ENCODE data around the gene ZNF536.
"Not testable (repeated sequence)": the region's sequence is repeated elsewhere in the genome, so short reads cannot be mapped to it uniquely, and the experiment has no call there.

ZNF536 gene

DNA sequence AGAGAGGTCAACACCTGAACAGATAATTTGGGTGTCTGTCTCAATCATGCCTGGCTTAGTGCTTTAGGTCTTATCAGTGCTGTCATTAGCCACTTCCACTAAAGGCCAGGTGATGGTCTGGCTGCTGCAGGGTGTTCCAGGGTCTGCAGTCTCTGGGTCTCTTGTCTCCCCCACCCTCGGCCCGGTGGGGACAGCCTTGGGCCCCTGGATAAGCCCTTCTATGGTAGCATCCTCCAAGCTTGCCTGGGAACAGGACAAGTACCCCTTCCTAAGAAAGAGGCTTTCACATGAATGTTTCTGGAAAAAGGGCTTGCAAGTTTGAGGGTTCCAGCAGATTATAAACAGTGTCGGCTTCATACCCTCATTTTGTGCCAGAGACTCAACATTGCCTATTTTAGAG is 29.3 kb upstream of the ZNF536 start:
- no peak for DNase-seq

DNA sequence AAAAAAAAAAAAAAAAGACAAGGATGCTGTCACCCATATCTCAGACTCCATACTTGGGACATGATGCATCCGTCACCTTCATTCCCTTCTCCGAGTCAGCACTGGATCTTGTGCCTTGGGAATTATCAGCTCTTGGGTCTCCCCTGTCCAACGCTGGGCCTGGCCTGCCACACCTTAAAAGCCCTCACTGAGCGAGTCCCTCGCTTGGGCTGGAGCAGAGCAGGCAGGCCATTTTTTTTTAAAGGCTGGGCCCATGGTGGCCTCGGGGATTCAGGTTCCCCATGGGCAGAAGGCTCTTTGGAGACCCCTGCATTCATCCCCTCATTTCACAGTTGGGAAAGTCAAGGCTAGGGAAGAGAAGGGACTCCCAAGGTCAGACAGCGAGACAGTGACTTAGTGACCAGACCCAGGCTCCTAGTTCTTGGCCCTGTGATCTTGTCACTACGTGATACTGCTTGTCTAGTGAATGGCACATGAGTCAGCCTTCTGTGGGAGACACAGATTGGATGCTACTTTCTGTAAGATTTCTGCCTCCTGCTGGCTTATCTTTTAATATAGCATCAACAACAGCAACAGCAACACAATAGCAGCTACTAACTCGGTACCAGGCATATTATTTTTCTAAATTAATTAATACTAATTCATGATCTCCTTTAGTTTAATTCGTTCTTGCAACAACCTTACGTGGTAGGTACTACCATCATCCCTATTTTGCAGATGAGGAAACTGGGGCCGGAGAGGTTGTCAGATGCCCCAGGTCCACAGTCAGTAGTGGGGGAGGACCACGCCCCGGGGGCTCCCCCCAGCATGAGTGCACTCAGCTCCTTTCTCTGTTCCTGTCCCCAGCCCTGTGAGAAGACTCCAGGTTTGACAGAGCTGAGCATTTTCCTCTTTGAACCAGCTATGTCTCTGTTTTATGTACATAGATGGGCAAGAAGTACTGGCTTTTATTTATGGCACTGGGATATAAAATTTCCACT is 27.4 kb upstream of the ZNF536 start:
- no peak for DNase-seq

DNA sequence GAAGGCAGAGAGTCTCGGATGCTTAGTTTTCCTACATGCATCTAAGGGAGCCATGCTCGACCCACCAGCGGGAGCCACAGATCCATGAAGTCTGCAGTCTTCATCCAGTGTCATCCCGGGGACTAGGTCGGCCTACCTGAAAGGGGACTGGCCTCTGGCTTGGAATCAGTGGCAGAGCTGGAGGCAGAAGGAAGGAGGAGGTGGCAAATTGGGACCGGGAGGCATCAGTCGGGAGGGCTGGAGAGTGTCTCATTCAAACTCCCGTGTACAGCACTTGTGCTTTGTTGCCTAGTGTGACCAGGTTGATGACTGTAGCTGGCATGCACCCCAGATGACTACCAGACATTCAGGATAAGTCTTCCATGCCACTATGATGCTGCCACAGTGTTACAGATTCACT is 26.5 kb upstream of the ZNF536 start:
- no peak for DNase-seq

DNA sequence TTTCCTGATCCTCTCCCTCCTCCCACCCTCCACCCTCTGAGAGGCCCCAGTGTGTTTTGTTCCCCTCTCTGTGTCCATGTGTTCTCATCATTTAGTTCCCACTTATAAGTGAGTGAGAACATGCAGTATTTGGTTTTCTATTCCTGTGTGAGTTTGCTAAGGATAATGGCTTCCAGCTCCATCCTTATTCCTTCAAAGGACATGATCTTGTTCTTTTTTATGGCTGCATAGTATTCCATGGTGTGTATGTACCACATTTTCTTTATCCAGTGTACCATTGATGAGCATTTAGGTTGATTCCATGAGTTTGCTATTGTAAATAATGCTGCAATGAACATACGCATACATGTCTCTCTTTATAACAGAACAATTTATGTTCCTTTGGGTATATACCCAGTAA is 25.7 kb upstream of the ZNF536 start:
- not testable (repeated sequence) for DNase-seq

DNA sequence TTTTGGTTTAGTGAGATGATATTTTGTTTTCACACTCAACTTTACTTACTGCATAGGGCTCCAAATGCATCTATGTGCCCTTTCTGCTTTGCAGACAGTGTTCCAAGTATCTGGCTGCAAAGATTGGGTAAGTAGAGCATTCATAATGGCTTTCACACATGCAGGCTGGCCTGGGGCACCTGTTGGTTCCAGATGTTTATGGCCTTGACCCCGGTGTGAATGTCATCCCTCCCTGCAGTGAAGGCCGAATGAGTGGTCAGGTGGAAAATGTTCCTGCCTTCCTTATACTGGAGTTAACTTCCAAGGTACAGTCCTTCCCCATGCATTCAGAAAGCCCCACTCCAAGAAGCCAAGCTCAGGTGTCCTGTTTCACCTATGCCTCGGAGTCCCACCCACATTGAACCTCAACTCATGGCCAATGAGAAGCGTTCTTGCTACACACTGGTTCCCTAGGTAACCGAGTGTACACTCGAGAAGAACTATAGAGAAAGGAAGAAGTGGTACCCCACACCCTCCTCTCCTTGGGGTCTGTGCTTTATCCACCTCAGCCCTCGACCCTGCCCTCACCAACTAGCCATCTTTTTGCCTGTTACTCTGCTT is 23.0 kb upstream of the ZNF536 start:
- no peak for DNase-seq

DNA sequence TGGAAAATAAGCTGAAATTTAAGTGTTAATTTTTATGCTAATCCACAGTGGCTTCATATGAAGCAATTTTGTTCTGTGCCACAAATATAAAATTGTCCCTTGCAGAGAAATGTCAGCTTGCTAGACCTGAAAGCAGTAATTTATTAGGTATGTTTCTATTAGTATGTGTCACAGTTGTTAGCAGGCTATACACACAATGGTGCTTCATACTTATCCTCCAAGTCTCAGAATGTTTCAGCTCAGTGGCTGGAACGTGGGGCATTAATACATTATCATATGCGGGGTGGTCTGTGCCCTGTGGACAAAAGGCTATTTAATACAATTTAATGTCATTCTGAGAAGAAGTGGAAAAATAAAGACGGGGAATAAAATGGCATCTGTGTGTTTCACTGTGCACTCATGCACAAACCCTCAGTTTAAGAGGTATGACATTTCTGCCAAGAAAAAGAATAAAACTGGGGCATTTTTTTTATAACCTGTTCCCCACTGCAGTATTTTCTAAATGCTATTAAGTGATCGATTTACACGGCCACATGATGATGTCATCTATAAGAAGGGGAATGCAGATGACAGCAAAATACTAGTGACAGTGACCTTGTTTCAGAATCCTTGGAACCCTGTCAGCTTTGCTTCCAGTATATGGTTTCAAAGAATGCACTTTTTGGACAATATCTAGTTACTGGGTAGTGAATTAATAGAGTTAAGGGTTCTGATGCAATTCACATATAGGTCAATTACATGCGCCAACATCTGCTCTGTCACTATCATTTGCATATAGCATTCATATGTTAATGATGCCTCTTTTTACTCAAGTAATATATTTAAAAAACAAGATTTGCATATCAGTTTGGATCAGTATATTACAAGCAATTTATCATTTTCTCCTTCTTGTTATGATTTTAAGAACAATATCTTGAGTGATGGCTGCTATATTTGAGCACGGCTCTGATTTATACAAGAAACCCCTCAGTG is 21.2 kb upstream of the ZNF536 start:
- no peak for DNase-seq

DNA sequence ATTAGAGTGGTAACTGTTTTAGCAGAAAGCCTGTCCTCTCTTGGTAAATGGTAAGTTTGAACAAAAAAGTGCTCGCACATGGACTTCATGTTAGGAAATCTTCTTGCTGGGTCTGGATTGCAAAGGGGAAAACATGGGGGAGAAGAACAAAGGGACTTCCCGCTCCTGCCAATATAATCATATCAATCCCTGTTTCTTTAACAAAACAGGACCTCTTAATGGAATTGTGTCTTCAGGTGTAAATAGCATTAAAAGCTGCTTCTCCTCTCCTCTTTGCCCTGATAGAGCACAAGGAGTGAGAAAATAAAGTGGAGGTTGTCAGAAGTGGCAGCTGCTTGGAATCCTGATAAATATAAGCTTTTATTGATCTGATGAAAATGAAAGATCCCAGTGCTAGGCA is 20.4 kb upstream of the ZNF536 start:
- DNase-seq, result no peak

DNA sequence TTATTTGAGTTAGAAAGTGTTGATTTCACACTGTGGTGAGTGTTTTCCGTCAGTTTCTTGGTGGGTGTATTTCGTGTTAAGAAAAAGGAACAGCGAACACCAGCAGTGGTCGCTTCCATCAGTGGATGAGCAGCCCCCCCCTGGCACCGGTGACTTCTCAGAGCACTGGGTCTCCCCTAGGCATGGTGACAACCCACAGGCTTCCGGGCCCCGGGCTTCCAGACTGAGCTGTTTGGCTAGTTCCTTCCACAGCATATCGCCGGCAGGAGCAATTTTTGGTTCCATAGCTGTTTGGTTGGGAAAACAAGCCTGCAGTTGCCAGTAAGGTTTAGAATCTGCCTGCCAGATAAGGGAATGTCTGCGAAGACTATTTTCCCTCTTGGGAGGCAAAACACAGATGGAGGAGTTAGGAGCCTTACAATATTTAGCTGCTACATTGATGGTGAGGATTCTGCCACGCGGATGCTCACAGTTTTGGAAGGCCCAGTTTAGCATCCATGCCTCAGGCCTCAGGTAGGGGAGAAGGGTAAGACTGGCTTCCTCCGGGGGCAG is 18.7 kb upstream of the ZNF536 start:
- no peak for DNase-seq

DNA sequence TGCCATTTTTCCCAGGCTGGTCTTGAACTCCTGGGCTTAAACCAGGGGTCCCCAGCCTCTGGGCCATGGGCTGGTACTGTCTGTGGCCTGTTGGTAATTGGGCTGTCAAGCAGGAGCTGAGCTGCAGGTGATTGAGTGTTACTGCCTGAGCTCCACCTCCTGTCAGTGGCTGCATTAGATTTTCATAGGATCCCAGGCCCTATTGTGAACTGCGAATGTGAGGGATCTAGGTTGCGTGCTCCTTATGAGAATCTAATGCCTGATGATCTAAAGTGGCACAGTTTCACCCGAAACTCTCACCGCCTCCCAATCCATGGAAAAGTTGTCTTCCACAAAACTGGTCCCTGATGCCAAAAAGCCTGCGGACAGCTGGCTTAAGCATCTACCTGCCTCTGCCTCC is 16.6 kb upstream of the ZNF536 start:
- DNase-seq, result no peak

DNA sequence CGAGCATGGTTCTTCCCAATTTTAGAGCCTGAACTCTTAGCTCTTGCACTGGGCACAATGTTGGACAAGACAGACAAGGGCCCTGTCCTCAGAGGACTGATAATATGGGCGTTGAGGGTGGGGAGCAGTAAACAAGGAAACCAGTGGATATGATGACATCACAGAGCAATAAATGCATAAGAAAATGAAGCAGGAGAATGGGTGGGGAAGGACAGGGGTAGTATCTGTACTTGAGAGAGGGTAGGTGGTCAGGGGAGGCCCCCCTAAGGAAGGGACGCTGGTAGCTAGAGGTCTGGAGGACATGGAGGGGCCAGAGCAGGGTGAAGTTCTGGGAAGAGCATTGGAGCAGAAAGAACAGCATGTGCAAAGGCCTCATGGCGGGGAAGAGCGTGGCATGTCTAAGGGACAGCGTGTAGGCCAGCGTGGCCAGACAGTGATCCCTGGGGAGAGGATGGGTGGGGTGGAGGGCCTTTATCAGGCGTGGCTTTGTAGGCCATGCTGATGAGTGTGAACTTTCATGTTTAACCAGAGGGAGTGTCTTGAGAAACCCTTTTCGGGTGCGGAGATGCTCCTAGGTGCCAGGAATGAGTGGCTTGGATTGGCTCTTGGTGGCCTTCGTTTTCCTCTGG is 15.1 kb upstream of the ZNF536 start:
- DNase-seq, result no peak

DNA sequence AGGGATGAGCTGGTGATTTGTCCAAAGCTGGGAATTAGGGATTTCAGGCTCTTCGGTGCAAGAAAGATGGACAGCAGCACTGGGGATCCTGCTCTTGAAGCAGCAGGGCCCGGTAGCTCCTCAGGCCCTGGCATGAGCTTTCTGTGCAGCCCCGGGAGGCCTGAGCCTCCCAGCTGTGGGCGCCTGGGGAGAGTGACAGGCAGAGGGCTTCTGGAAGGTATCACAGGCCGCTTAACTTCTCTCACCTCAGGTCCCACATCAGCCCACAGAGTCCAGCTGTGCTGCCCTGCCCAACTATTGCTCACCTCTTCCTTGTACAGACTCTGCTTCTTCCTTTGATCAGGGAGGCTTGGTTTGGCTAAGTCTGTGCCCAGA is 14.6 kb upstream of the ZNF536 start:
- no peak for DNase-seq

DNA sequence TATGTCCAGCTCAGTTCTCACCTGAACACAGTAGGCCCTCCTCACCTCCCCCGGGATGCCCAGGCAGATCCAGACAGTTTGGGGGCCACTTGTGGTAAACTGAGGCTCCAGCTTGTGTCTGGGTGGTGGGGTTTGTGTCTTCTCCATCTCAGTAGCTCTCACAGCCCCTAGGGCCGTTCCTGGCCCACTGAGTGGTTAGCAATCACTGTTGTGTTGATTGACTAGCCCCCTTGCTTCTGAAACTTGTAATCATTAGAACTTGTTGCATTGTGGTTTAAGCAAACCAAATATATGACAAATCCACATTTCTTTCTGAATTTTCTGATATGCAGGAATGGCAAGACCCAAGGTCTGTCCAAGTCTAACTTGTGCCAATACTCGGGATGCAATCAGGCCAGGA is 13.9 kb upstream of the ZNF536 start:
- no peak for DNase-seq

DNA sequence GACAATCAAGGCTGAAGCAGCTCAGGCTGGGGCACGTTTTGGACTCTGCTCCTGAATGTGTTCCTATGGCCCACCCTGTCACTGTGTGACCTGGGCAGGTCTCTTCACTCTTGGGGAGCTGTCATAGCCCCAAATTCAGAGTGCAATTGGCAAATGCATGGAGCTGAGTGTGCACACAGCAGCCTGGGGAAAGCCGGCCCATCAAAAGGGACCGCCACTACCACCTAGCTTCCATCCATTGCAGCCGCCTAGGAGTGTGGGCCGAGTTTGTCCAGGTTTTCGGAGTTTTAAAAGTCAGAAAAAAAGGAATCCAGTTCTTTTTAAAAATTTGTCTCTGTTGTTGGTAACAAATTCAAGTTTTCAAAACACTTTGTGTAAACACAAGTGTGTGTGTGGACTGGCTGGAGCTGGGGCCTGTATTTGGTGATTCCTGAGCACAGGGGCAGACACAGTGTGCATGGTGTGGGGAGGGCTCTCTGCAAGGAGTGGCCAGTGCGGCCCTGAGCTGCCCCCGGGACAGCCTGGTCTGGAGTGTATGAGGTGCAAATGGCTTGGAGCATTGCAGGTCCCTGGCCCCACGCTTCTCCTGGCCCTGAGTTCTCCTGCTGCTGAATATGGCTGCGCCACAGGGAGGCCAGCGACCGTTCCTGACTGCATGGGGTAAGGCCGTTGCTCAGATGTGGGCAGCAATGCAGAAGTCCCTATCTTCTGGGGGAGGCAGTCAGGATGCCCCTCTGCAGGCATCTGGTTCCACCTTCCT is 13.2 kb upstream of the ZNF536 start:
- no peak for DNase-seq

DNA sequence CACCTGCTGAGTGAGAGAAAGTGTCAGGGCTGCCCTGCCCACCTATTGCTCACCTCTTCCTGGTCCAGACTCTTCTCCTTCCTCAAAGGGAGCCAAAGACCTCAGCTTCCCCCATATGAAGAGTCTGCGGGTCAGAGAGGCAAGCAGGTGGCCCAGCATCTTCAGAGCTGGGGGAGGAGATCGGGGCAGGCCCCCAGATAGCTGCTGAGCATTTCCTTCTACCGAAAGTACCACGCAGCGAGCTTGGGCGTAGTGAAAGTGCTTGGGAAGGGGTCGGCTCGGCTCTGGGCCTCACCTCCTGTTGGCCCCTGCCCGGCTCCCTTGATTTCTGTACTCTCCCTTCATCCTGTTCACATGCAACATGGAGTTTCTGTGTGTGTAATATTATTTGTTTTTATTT is 12.2 kb upstream of the ZNF536 start:
- DNase-seq, result no peak

DNA sequence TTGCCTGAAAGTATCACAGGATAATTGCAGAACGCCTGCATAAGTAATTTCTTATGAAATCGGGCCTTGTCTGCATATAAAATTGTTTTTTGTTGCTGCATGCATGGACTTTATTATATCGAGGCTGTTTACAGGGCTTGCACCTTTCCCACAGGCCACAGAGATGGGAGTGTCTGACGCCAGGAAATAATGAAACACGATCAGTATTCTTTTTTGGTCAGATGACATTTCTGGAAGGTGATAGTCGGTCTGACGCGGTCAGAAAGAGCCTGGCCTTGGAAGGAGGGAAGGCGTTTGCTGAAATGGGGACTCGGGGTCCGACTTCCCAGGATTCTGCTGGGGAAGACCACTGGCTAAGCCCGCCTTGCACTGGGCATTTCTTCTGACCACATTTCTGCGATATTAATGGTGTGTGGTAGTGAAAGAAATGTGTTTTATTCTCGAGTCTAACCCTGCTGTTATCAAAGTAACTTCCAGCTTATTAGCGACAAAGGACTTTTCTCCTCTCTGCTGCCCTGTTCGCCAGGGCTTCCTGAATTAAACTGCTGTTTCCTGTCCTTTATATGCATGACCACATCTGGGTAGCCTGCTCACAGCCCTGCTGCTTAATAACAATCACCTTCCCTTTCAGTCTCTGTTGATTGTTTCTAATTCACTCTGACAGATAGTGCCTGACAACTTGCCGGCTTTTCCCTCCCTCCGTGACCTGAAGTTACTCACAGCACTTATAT is 11.6 kb upstream of the ZNF536 start:
- DNase-seq, result no peak

DNA sequence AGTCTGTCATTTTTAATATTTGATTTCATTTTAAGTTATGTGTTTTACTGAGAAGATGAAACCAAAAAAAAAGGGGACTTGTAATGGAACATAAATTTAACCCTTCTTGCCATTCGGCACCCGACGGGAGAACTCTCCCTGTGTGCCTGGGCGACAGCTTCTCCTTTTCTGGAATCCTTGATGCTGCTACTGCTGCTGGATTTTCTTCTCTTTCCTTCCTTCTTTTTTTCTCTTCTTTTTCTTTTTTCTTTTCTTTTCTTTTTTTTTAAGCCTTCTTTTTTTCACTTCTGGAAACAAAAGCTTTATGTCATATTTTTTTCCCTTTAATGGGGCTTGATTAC is 11.1 kb upstream of the ZNF536 start:
- no peak for DNase-seq

DNA sequence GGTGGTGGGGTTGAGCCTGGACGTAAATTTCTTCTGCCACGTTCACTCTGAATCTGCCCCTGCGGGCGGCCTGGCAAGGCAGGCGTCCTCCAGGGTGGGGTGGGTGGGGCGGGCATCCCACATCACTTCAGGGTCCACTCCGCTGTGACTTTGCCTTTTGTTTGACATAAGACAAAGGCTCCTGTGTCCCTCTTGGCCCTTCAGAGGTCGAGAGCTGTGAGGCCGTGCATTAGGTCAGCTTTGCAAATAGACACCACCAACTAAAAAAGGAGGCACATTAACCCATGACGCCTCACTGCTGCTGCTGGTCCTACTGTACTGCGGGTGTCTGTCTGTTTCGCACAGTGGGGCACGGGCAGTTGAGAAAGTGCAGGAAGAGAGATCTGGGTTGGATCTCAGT is 10.5 kb upstream of the ZNF536 start:
- DNase-seq, result no peak

DNA sequence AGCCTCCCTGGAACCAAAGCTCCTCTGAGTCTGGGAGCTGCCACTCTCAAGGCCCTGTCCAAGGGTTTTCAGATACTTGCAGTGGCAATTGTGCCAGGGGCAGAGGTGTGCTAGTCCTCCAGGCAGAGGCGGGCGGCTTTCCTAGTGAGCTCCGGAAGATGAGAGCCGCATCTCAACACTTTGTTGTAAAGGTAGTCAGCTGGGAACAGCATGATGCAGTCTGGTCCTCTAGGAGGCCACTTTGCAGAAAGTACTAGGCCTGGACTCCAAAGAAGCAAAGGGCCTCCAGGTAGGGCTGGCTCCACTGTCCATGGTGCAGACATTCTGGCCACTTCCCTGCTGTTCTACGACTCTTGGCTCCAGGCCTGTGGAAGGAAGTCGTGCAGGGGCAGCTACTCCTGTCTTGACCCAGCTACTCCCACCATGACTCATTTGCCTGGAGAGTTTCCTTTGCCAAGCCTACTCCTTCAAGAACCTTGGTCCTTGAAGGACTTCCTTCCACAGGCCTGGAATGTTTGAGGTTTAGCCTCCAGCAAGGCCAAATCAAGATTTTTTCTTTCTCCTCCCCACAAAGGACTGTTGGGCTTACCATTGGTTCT is 9.9 kb upstream of the ZNF536 start:
- no peak for DNase-seq

DNA sequence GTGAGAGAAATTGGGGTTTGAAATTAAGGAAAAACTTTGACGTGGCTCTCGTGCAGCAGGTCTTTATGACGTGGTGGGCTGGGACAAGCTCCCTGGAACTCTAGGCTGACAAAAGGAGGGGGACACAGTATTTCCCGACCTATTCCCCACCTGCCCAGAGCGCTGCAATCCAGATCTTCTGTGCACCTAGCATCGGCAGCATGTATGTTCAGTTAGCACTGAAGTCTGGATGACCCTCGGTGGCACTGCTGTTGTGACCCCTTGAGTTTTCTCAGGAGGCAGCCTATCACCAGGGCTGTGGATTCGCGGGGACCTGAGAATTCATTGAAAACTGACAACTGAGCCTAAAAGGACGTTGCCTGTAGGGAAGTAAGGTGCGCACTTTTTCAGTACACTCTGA is 9.1 kb upstream of the ZNF536 start:
- DNase-seq, result no peak

DNA sequence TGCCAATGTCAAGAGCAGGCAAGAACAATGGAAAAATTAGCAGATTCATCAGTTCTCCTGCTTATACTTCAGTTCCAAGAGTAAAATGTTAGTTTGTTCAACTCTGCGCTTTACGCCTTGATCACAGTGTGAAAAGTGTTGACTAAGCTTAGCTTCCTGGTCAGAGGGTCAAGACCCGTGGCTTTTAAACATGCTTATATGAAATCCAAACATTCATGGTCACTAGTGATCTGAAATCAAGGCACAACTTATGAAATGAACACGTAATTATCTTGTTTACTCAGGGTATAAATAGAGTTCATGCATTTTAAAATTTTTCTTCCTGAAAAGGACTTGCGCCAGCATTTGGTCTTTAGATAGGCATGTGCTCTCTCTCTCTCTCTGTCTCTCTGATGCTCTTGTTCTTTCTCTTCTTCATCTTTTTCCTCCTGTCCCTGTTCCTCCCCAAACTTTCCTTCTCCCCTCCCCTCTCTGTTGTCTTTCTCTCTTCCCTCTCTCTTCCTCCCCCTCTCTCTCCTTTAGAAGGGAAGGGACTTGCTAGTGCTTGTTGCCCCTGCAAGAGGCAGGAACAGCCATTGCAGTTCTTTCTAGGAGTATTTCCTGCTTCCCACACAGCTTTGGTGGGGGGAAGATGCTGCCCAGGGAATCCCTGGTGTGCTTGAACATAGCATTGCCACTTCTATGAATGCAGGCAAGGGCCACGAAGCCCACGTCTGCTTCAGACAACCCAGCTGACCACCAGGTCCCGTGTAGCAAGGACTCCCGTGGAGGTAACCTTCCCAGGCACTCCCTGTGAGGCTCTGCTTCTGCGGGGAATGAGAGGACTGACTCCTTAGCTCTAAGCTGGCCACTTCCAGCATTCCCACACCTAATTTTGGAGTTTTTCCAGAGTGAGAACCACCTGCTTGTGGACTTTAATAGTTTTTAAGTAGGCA is 7.1 kb upstream of the ZNF536 start:
- DNase-seq, result no peak
